ENCODE data around the gene OR2M7.
"Not testable (repeated sequence)": the region's sequence is repeated elsewhere in the genome, so short reads cannot be mapped to it uniquely, and the experiment has no call there.

GRCh38 chr1:248305672-248306071 lies 18.7 kb downstream of the OR2M7 start:
- TF ChIP-seq CTCF (IDR thresholded peaks at IDR 0.05; ENCODE audit: extremely low read depth in 1 of 2, insufficient read depth in 1 of 2, low read depth in 1 of 2, low read length in 2 of 2); POLR2A (IDR thresholded peaks at IDR 0.05; ENCODE audit: low read depth, low read length); GATA2 (IDR thresholded peaks at IDR 0.05; ENCODE audit: insufficient read depth, insufficient read length, low read depth, low read length); POLR2AphosphoS5 (IDR thresholded peaks at IDR 0.05; ENCODE audit: insufficient read depth, low read depth, low read length); EZH2 (IDR thresholded peaks at IDR 0.05; ENCODE audit: borderline replicate concordance, low read depth, low read length, severe bottlenecking): not testable (repeated sequence)
- TF ChIP-seq, protein P1, sequence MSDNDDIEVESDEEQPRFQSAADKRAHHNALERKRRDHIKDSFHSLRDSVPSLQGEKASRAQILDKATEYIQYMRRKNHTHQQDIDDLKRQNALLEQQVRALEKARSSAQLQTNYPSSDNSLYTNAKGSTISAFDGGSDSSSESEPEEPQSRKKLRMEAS (IDR thresholded peaks at IDR 0.05; ENCODE audit: insufficient read depth, insufficient read length), result not testable (repeated sequence)

All from endothelial cell of umbilical vein (primary cell).